HepG2 (cell line): ENCODE results near the gene NCBP2. TPM values are rescaled to one million over a fixed set of nuclear protein-coding genes. Genes with fewer than 3 reads are reported as not detected.

Experiments
- BHLHE40 ChIP-seq: IDR thresholded peaks from 2 replicates; pipeline ENCODE4 v1.6.1; 2011; ENCODE audit warnings: low read length, improper control_type of control experiment
- CREB1 ChIP-seq, 2 experiments: fragments of 450-650 bp in 1 of 2; IDR thresholded peaks; 2 replicates each; pipeline ENCODE4 v1.6.1; 2016 to 2017; ENCODE audit warnings: control low read depth in 1 of 2, mild to moderate bottlenecking in 1 of 2, missing compliant biosample characterization in 1 of 2, missing genetic modification characterization in 1 of 2
- DMAP1 ChIP-seq: IDR thresholded peaks from 2 replicates; pipeline ENCODE4 v1.6.1; 2016
- FOXP4 ChIP-seq: sonication (generic); formaldehyde crosslinking; IDR thresholded peaks from 2 replicates; pipeline ENCODE4 v1.4.0; 2020; ENCODE audit warnings: missing genetic modification reagents
- MIXL1 ChIP-seq: IDR thresholded peaks from 2 replicates; pipeline ENCODE4 v1.6.1; 2016
- MLX ChIP-seq: IDR thresholded peaks from 2 replicates; pipeline ENCODE4 v1.6.1; 2016
- NONO ChIP-seq, 2 experiments: fragments of 450-650 bp in 1 of 2; sonication (generic) in 1 of 2; formaldehyde crosslinking in 1 of 2; IDR thresholded peaks in 1 of 2; conservative IDR thresholded peaks in 1 of 2; 2 replicates each; pipeline versions ENCODE4 v1.6.1 to v1.8.0; 2017 to 2022; ENCODE audit warnings: mild to moderate bottlenecking in 1 of 2, missing genetic modification reagents in 1 of 2, moderate library complexity in 1 of 2
- NR0B2 ChIP-seq: sonication (generic); formaldehyde crosslinking; IDR thresholded peaks from 2 replicates; pipeline ENCODE4 v1.4.0; 2020; ENCODE audit warnings: mild to moderate bottlenecking, missing genetic modification reagents
- RERE ChIP-seq: IDR thresholded peaks from 2 replicates; pipeline ENCODE4 v1.6.1; 2016; ENCODE audit warnings: low read depth, missing genetic modification reagents, missing compliant biosample characterization
- SAP130 ChIP-seq: IDR thresholded peaks from 2 replicates; pipeline ENCODE4 v1.6.1; 2016; ENCODE audit warnings: low read depth
- SPEN ChIP-seq: sonication (generic); formaldehyde crosslinking; IDR thresholded peaks from 2 replicates; pipeline ENCODE4 v1.5.1; 2020; ENCODE audit warnings: low read depth, mild to moderate bottlenecking, missing genetic modification reagents
- TARDBP ChIP-seq: sonication (generic); formaldehyde crosslinking; IDR thresholded peaks from 2 replicates; pipeline ENCODE4 v1.8.0; 2022; ENCODE audit warnings: mild to moderate bottlenecking, missing genetic modification reagents
- TBX2 ChIP-seq: sonication (generic); formaldehyde crosslinking; IDR thresholded peaks from 2 replicates; pipeline ENCODE4 v1.5.0; 2020; ENCODE audit warnings: missing genetic modification reagents, mild to moderate bottlenecking, borderline replicate concordance
- THRA ChIP-seq: sonication (generic); formaldehyde crosslinking; IDR thresholded peaks from 2 replicates; pipeline ENCODE4 v1.4.0; 2020; ENCODE audit warnings: missing genetic modification reagents, borderline replicate concordance
- ZNF12 ChIP-seq: sonication (generic); formaldehyde crosslinking; IDR thresholded peaks from 2 replicates; pipeline ENCODE4 v1.5.0; 2020; ENCODE audit warnings: missing genetic modification reagents
- ZNF33B ChIP-seq: sonication (generic); formaldehyde crosslinking; IDR thresholded peaks from 2 replicates; pipeline ENCODE4 v1.5.1; 2020; ENCODE audit warnings: mild to moderate bottlenecking, missing genetic modification reagents
- ZNF674 ChIP-seq: sonication (generic); formaldehyde crosslinking; IDR thresholded peaks from 2 replicates; pipeline ENCODE4 v1.5.0; 2020; ENCODE audit warnings: low read depth, mild to moderate bottlenecking, missing genetic modification reagents
- ZSCAN21 ChIP-seq: sonication (generic); formaldehyde crosslinking; IDR thresholded peaks from 2 replicates; pipeline ENCODE4 v1.8.0; 2022; ENCODE audit warnings: mild to moderate bottlenecking, missing genetic modification reagents, moderate library complexity, borderline replicate concordance
- polyA plus RNA-seq, 8 experiments: library from polyadenylated mRNA; depleted of rRNA in 3 of 8; stranded (reverse) in 7 of 8; unstranded in 1 of 8; fragments of >200 nt; fragmentation: Illumina TruSeq in 4 of 8; extraction: Trizol in 4 of 8; gene quantifications; 2 replicates each; pipeline versions ENCODE4 v1.2.1 to v1.2.3, GENCODE V29; 2011 to 2016; ENCODE audit warnings: low read depth in 4 of 8, missing spikeins in 1 of 8, mixed read lengths in 1 of 8; ENCODE audit not compliant: insufficient read depth in 1 of 8
- total RNA-seq, 5 experiments: library from RNA; depleted of rRNA; stranded (reverse); fragments of >200 nt; fragmentation: Illumina TruSeq; extraction: Trizol; gene quantifications; 2 replicates each; pipeline ENCODE4 v1.2.3, GENCODE V29; 2016; ENCODE audit warnings: low read depth in 1 of 5

The NCBP2 gene
- total and polyA plus RNA-seq, 2 of the 13 experiments (the other 11 are each of a cell fraction or from before 2014, with no cell fraction given): 58.7 to 95.5 TPM

- TF ChIP-seq MLX (CRISPR knock-in tag) (no peak), DMAP1 (CRISPR knock-in tag) (0 out of 2 replicates have a peak, but pooled peaks have one; percentile 29), ZNF12 (CRISPR knock-in tag) (peak; percentile 86), CREB1 (IDR thresholded peaks at IDR 0.05) (no peak), CREB1 (CRISPR knock-in tag; IDR thresholded peaks at IDR 0.05) (no peak; the same call in 1 of the 2 replicates), SAP130 (CRISPR knock-in tag) (peak; percentile 81), BHLHE40 (0 out of 2 replicates have a peak, but pooled peaks have one; percentile 14), SPEN (CRISPR knock-in tag) (peak; percentile 43; the same call in 1 of the 2 replicates), NONO (IDR thresholded peaks at IDR 0.05) (no peak), NONO (CRISPR knock-in tag; conservative IDR thresholded peaks at IDR 0.05) (peak; percentile 74), ZSCAN21 (CRISPR knock-in tag) (peak; percentile 52; the same call in 1 of the 2 replicates), MIXL1 (peak; percentile 56), FOXP4 (CRISPR knock-in tag) (peak; percentile 64; the same call in 1 of the 2 replicates), TARDBP (peak; percentile 74; the same call in 1 of the 2 replicates), ZNF674 (CRISPR knock-in tag) (no peak), ZNF33B (CRISPR knock-in tag) (no peak), THRA (CRISPR knock-in tag) (peak; percentile 70; the same call in 1 of the 2 replicates), RERE (no peak), TBX2 (CRISPR knock-in tag) (peak; percentile 76; the same call in 1 of the 2 replicates), NR0B2 (CRISPR knock-in tag) (no peak)
These were observed 39.3 kb upstream of the NCBP2 start (continued) for GRCh38 chr3:196981657-196982056.
